Tibial artery (tissue), 4 donors: ENCODE results near the gene PAOX.

Experiments used
- DNase-seq, 2 donors: peaks; one replicate each; pipeline ENCODE4 v3.0.0-alpha.2; 2019
- H3K27ac ChIP-seq, 2 donors: fragments of 200-600 bp; sonication (generic) in 1 of 2; 1 replicate in 1 of 2; 2 replicates in 1 of 2; pipeline ENCODE4 v1.5.1; 2018 to 2019; ENCODE audit warnings: mild to moderate bottlenecking in 1 of 2
- H3K27me3 ChIP-seq, 2 donors: fragments of 200-600 bp; sonication (generic) in 1 of 2; one replicate each; pipeline versions ENCODE4 v1.5.1 to v1.6.0; 2016 to 2019
- H3K36me3 ChIP-seq, 3 donors: fragments of 200-600 bp; sonication (generic) in 2 of 3; one replicate each; pipeline ENCODE4 v1.5.1; 2016 to 2019; ENCODE audit warnings: mild to moderate bottlenecking in 2 of 3
- H3K4me1 ChIP-seq, 4 donors: fragments of 200-600 bp; sonication (generic) in 2 of 4; 1 replicate in 3 of 4; 2 replicates in 1 of 4; pipeline ENCODE4 v1.5.1; 2016 to 2019
- H3K4me3 ChIP-seq, 2 donors: fragments of 200-600 bp; sonication (generic) in 1 of 2; 1 replicate in 1 of 2; 2 replicates in 1 of 2; pipeline ENCODE4 v1.5.1; 2018 to 2019; ENCODE audit warnings: mild to moderate bottlenecking in 2 of 2
- H3K9me3 ChIP-seq, 3 donors: fragments of 200-600 bp; sonication (generic) in 1 of 3; one replicate each; pipeline ENCODE4 v1.5.1; 2016 to 2019
- intact Hi-C: fragments of 100-400 bp; cut with DNase I; formaldehyde crosslinking; loops from one replicate; pipeline ENCODE4 v1.15.0; 2023; ENCODE audit warnings: low total_unique reads
- TF ChIP-seq, protein P1 (sequence below), 2 experiments: fragments of 200-600 bp in 1 of 2; fragments of 450-650 bp in 1 of 2; IDR thresholded peaks; one replicate each; pipeline ENCODE4 v1.5.1; 2017 to 2019; ENCODE audit warnings: antibody characterized with exemption in 2 of 2, mild to moderate bottlenecking in 1 of 2, moderate library complexity in 1 of 2

The PAOX gene

GRCh38 chr10:133346413-133346812 is 32.6 kb upstream of the PAOX start:
- Histone ChIP-seq H3K4me1 (no peaks in the 10 kb centered on the region), H3K27ac (no peak overlapping the region), H3K36me3 (no peaks in the 10 kb centered on the region), H3K9me3 (no peaks in the 10 kb centered on the region), H3K4me3 (no peak overlapping the region), H3K27me3 (peaks cover 0 to 96% of the 10 kb centered on the region in 2 donors)
- TF ChIP-seq, protein P1, sequence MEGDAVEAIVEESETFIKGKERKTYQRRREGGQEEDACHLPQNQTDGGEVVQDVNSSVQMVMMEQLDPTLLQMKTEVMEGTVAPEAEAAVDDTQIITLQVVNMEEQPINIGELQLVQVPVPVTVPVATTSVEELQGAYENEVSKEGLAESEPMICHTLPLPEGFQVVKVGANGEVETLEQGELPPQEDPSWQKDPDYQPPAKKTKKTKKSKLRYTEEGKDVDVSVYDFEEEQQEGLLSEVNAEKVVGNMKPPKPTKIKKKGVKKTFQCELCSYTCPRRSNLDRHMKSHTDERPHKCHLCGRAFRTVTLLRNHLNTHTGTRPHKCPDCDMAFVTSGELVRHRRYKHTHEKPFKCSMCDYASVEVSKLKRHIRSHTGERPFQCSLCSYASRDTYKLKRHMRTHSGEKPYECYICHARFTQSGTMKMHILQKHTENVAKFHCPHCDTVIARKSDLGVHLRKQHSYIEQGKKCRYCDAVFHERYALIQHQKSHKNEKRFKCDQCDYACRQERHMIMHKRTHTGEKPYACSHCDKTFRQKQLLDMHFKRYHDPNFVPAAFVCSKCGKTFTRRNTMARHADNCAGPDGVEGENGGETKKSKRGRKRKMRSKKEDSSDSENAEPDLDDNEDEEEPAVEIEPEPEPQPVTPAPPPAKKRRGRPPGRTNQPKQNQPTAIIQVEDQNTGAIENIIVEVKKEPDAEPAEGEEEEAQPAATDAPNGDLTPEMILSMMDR (IDR thresholded peaks at IDR 0.05), result no peak
- intact Hi-C loops, result no loop called here
- DNase-seq, result no peak

DNA sequence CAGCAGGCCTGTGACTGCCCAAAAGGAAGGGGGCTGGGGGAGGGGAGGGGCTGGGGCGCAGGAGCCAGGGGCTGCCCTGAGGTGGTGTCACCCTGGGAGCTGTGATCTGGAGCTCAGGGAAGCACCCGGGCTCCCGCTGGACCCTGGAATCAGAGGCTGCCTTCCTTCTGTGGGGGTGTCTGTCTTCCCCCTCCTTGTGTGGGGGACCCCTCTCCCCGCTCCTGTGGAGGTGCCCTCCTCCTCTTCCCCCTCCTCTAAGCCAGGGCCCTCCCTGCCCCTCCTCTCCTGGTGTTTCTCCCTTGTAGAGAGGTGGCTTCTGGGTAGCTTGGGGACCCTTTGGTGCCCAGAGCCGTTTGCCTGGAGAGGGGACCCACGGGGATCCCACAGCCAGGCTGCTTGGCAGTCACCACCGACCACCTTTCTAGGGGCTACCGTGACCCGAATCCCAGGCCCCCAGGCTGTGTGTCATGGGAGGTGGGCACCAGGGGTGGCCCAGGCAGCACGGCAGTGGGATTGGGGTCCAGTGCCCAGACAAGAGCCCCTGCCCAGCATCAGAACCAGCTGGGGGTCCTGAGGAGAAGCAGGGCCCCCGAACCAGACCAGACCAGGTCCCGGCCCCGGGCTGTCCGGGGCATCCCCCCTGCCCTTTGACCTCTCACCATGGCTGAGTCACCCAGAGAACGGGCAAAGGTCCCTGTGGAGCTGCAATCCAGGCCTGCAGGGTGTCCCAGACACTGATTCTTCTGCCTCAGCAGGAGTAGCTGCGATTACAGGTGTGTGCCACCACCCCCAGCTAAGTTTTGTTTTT is 31.1 kb upstream of the PAOX start:
- H3K9me3 ChIP-seq, result no peaks in the 10 kb centered on the region
- intact Hi-C loops, result no loop called here
- H3K27me3 ChIP-seq, result peaks cover 0 to 91% of the 10 kb centered on the region in 2 donors
- H3K36me3 ChIP-seq, result no peaks in the 10 kb centered on the region
- DNase-seq, result no peak
- H3K4me3 ChIP-seq, result no peak overlapping the region
- no peaks in the 10 kb centered on the region for H3K4me1 ChIP-seq
- TF ChIP-seq, protein P1 (IDR thresholded peaks at IDR 0.05), result no peak
- no peak overlapping the region for H3K27ac ChIP-seq

GRCh38 chr10:133349160-133349568 is 29.9 kb upstream of the PAOX start:
- TF ChIP-seq, protein P1 (IDR thresholded peaks at IDR 0.05), result no peak

DNA sequence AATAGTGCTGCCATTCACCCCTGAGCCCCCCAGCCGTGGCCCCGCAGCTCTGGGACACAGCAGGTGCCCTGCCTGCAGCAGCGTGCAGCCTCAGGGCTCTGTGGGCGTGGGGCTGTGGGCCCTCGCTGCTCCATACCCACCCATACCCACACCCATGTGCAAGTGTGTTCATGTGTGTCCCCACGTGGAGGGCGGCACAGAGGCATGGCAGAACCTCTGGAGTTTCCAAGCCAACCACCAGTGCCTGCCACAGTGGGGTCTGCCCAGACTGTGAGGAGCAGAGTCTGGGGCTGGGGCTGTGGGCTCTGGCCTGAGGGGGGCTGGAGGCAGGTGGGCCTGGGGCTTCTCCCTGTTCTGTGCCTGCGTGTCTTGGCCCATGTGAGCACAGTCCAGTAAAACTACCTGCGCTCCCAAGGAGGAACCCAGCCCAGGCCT is 29.5 kb upstream of the PAOX start:
- Histone ChIP-seq H3K4me3 (no peak overlapping the region), H3K4me1 (no peaks in the 10 kb centered on the region), H3K27ac (no peak overlapping the region), H3K36me3 (no peaks in the 10 kb centered on the region), H3K27me3 (peaks cover 0 to 77% of the 10 kb centered on the region in 2 donors), H3K9me3 (no peaks in the 10 kb centered on the region)
- no peak for DNase-seq
- TF ChIP-seq, protein P1 (IDR thresholded peaks at IDR 0.05), result no peak
- intact Hi-C loops, result no loop called here

More at GRCh38 chr10:133349160-133349568, 29.9 kb upstream of the PAOX start:
- Histone ChIP-seq H3K9me3 (no peaks in the 10 kb centered on the region), H3K36me3 (no peaks in the 10 kb centered on the region), H3K27me3 (peaks cover 0 to 81% of the 10 kb centered on the region in 2 donors), H3K4me1 (no peaks in the 10 kb centered on the region), H3K4me3 (no peak overlapping the region), H3K27ac (no peak overlapping the region)
- no peak for DNase-seq
- intact Hi-C loops, result no loop called here

- H3K27ac ChIP-seq, result no peak overlapping the region
- H3K27me3 ChIP-seq, result peaks cover 0 to 72% of the 10 kb centered on the region in 2 donors
- intact Hi-C loops, result no loop called here
- peaks cover 0 to 4% (median 0%) of the 10 kb centered on the region in 4 donors for H3K4me1 ChIP-seq
- TF ChIP-seq, protein P1 (IDR thresholded peaks at IDR 0.05), result no peak
- no peak overlapping the region for H3K4me3 ChIP-seq
- H3K36me3 ChIP-seq, result peaks cover 0 to 4% (median 0%) of the 10 kb centered on the region in 3 donors
- H3K9me3 ChIP-seq, result no peaks in the 10 kb centered on the region
- no peak for DNase-seq
These were observed 28.6 kb upstream of the PAOX start for GRCh38 chr10:133350283-133350949.
